MM.1S (cell line): ENCODE measurements around the gene MLLT10.

Source experiments
- DNase-seq: peaks from one replicate; pipeline ENCODE4 v3.0.0-alpha.2; 2015
- H2AFZ ChIP-seq: fragments of 300-600 bp; sonication (generic); 2 replicates; pipeline ENCODE4 v1.6.0; 2016; ENCODE audit warnings: antibody characterized with exemption, low read length
- H3F3A ChIP-seq: fragments of 300-600 bp; sonication (generic); 2 replicates; pipeline ENCODE4 v1.6.1; 2016; ENCODE audit warnings: mild to moderate bottlenecking, antibody characterized with exemption, low read length, moderate library complexity, mixed read lengths; ENCODE audit not compliant: insufficient read depth
- H3K27ac ChIP-seq: fragments of 300-600 bp; sonication (generic); 2 replicates; pipeline ENCODE4 v1.5.1; 2016; ENCODE audit warnings: mild to moderate bottlenecking, low read length
- H3K27me3 ChIP-seq: fragments of 300-600 bp; sonication (generic); replicated peaks from 2 replicates; pipeline ENCODE4 v1.6.0; 2016; ENCODE audit warnings: low read length; ENCODE audit not compliant: insufficient read depth
- H3K36me3 ChIP-seq: fragments of 300-600 bp; sonication (generic); replicated peaks from 2 replicates; pipeline ENCODE4 v1.6.1; 2016; ENCODE audit warnings: mild to moderate bottlenecking, low read length, mixed read lengths; ENCODE audit not compliant: insufficient read depth
- H3K4me1 ChIP-seq: fragments of 300-600 bp; sonication (generic); 2 replicates; pipeline ENCODE4 v1.6.1; 2016; ENCODE audit warnings: low read length, mixed read lengths
- H3K4me2 ChIP-seq: fragments of 300-600 bp; sonication (generic); 2 replicates; pipeline ENCODE4 v1.6.0; 2016; ENCODE audit warnings: low read depth, low read length
- H3K4me3 ChIP-seq: fragments of 300-600 bp; sonication (generic); 2 replicates; pipeline ENCODE4 v1.5.1; 2016; ENCODE audit warnings: low read length, mixed read lengths
- H3K79me2 ChIP-seq: fragments of 300-600 bp; sonication (generic); 2 replicates; pipeline ENCODE4 v1.6.1; 2016; ENCODE audit warnings: mixed run types, low read length, mixed read lengths
- H3K9ac ChIP-seq: fragments of 300-600 bp; sonication (generic); 2 replicates; pipeline ENCODE4 v1.6.1; 2016; ENCODE audit warnings: low read length, mixed read lengths
- H3K9me2 ChIP-seq: fragments of 300-600 bp; sonication (generic); replicated peaks from 2 replicates; pipeline ENCODE4 v1.6.1; 2016; ENCODE audit warnings: mild to moderate bottlenecking, low read length, mixed read lengths; ENCODE audit not compliant: insufficient read depth
- H3K9me3 ChIP-seq: fragments of 300-600 bp; sonication (generic); replicated peaks from 2 replicates; pipeline ENCODE4 v1.6.1; 2016; ENCODE audit warnings: mild to moderate bottlenecking, low read length, mixed read lengths; ENCODE audit not compliant: insufficient read depth
- H4K20me1 ChIP-seq: fragments of 300-600 bp; sonication (generic); 2 replicates; pipeline ENCODE4 v1.6.1; 2016; ENCODE audit warnings: mild to moderate bottlenecking, low read length, moderate library complexity, mixed read lengths; ENCODE audit not compliant: insufficient read depth
- EZH2 ChIP-seq: fragments of 300-600 bp; sonication (generic); optimal IDR thresholded peaks from 2 replicates; pipeline ENCODE3; 2017; ENCODE audit warnings: low read depth, mild to moderate bottlenecking, antibody characterized with exemption, low read length, mixed read lengths
- EZH2phosphoT487 ChIP-seq: fragments of 300-600 bp; sonication (generic); IDR thresholded peaks from 2 replicates; pipeline ENCODE4 v1.6.1; 2018; ENCODE audit warnings: antibody characterized with exemption, low read length
- TF ChIP-seq, protein P1 (sequence below): fragments of 300-600 bp; sonication (generic); IDR thresholded peaks from 2 replicates; pipeline ENCODE4 v1.5.1; 2016; ENCODE audit warnings: antibody characterized with exemption, low read length, mixed read lengths

Gene MLLT10

DNA sequence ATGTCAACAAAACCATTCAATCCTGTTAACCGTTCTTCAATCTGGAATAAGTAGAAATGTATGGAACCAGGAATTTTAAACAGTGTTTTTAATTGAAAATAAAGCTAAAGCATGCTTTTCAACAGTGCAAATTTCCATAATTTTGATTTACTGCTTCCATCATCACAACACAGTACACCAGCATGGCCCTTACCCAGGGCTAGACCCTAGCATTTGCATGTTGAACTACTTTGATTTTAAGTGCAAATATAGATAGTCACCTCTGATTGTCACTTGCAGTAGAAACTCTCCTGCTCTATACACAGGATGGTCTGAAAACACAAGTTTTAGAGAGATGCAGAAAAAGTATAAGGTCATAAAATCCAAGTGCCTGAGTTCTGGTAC lies 20.6 kb upstream of the MLLT10 start:
- H3K4me3 ChIP-seq = no peak overlapping the region

DNA sequence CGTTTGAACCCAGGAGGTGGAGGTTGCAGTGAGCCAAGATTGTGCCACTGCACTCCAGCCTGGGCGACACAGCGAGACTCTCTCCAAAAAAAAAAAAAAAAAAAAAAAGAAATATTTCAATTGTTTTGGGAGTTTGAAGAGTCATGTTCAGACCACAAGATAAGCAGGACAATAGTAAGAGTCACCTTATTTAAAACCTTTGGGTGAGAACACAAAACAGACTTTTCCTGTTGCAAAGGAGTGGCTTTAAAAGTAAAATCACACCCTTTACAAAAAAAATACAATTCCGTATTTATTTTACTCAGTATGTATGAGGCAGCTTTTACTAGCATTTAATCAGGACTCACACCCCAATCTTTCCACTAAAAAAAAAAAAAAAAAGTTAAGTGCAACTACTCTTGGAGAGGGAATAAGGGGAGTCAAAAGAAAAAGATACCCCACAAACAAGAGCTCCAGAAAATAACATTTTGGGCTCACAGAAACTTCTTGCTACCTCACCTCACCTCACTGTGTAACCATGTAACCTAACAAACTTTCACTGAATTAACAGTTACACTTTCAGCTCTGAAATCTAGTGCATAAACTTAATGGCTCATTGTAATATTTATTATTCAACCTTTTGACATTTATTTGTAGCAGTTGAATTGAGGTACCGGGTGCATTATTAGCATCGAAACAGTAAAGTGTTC lies 19.8 kb upstream of the MLLT10 start:
- Histone ChIP-seq H3F3A (peaks cover 9% of the 10 kb centered on the region; the same call in 1 of the 2 replicates), H2AFZ (no peak overlapping the region), H3K9me3 (no peaks in the 10 kb centered on the region), H3K9me2 (no peaks in the 10 kb centered on the region), H3K27ac (no peak overlapping the region), H3K9ac (no peak overlapping the region), H4K20me1 (no peaks in the 10 kb centered on the region), H3K36me3 (no peaks in the 10 kb centered on the region), H3K4me3 (no peak overlapping the region), H3K79me2 (no peaks in the 10 kb centered on the region), H3K4me1 (no peaks in the 10 kb centered on the region), H3K27me3 (peaks cover 18% of the 10 kb centered on the region), H3K4me2 (no peak overlapping the region)
- no peak for DNase-seq
- TF ChIP-seq, protein P1, sequence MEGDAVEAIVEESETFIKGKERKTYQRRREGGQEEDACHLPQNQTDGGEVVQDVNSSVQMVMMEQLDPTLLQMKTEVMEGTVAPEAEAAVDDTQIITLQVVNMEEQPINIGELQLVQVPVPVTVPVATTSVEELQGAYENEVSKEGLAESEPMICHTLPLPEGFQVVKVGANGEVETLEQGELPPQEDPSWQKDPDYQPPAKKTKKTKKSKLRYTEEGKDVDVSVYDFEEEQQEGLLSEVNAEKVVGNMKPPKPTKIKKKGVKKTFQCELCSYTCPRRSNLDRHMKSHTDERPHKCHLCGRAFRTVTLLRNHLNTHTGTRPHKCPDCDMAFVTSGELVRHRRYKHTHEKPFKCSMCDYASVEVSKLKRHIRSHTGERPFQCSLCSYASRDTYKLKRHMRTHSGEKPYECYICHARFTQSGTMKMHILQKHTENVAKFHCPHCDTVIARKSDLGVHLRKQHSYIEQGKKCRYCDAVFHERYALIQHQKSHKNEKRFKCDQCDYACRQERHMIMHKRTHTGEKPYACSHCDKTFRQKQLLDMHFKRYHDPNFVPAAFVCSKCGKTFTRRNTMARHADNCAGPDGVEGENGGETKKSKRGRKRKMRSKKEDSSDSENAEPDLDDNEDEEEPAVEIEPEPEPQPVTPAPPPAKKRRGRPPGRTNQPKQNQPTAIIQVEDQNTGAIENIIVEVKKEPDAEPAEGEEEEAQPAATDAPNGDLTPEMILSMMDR = no peak
- TF ChIP-seq EZH2phosphoT487 (no peak), EZH2 (no peak)

More for the DNA sequence above, 20.6 kb upstream of the MLLT10 start:
- H3K9me2 ChIP-seq = no peaks in the 10 kb centered on the region
- no peaks in the 10 kb centered on the region for H3K79me2 ChIP-seq
- H3K4me2 ChIP-seq = no peak overlapping the region
- peaks cover 9% of the 10 kb centered on the region; the same call in 1 of the 2 replicates for H3F3A ChIP-seq
- H2AFZ ChIP-seq = no peak overlapping the region
- no peak overlapping the region for H3K27ac ChIP-seq
- H4K20me1 ChIP-seq = no peaks in the 10 kb centered on the region
- no peaks in the 10 kb centered on the region for H3K9me3 ChIP-seq
- no peaks in the 10 kb centered on the region for H3K4me1 ChIP-seq
- no peak overlapping the region for H3K9ac ChIP-seq
- no peaks in the 10 kb centered on the region for H3K36me3 ChIP-seq
- H3K27me3 ChIP-seq = peaks cover 12% of the 10 kb centered on the region; the same call in 1 of the 2 replicates
- DNase-seq = no peak
- TF ChIP-seq EZH2phosphoT487 (no peak), EZH2 (no peak)
- TF ChIP-seq, protein P1 = no peak

DNA sequence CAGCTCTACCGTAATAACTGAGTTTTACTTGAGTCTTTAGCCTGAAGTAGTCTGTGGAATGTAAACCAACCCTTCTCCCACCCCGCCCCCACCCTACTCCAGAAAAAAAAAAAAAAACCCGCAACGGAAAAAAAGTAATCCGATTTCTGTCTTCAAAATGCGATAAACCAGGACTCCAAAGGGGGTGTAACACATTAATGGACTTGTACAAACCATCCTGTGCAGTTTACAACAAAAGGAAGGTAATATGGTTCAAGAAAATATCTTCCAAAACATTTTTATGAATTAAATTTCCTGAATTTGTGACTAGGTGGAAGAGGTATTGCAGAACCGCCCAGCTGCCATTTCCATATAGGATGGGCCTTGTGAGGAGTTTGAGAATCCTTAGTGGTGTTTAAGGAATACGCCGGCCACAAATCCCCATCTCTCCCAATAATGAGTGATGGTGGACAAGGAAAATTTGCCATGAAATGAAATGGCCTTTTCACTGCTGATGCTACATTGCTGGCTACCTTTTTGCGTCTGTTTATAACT lies 19.1 kb upstream of the MLLT10 start:
- Histone ChIP-seq H3K4me2 (no peak overlapping the region), H3K27ac (no peak overlapping the region), H2AFZ (no peak overlapping the region), H3K79me2 (no peaks in the 10 kb centered on the region), H3K9me3 (no peaks in the 10 kb centered on the region), H3K4me3 (no peak overlapping the region), H3K9me2 (no peaks in the 10 kb centered on the region), H3K9ac (no peak overlapping the region), H3K27me3 (peaks cover 18% of the 10 kb centered on the region), H3K36me3 (no peaks in the 10 kb centered on the region), H4K20me1 (no peaks in the 10 kb centered on the region), H3F3A (peaks cover 14% of the 10 kb centered on the region; the same call in 1 of the 2 replicates), H3K4me1 (0 out of 2 replicates have a peak, but pooled peaks cover 3% of the 10 kb centered on the region)
- DNase-seq = no peak
- no peak for TF ChIP-seq EZH2
- no peak for TF ChIP-seq EZH2phosphoT487
- TF ChIP-seq, protein P1 = no peak
